RWPE2 (cell line): ENCODE results near the gene PPP1R1C.
A peak's percentile ranks its signal among the peaks of the same experiment; 100 is the strongest.

Source experiments
- ATAC-seq: fragments of 200-7000 bp; cut with Tn5 transposase; 3 replicates; pipeline ENCODE4 v1.9.1; 2021; ENCODE audit warnings: low read depth
- DNase-seq: peaks from one replicate; pipeline ENCODE4 v3.0.0-alpha.2; 2020; ENCODE audit warnings: low spot score
- H3K27ac ChIP-seq: fragments of 450-650 bp; 2 replicates; pipeline ENCODE4 v1.5.1; 2017; ENCODE audit warnings: mild to moderate bottlenecking; ENCODE audit not compliant: poor library complexity, severe bottlenecking
- H3K27me3 ChIP-seq: fragments of 250-450 bp; sonication (Bioruptor Pico); 2 replicates; pipeline ENCODE4 v1.5.1; 2021; ENCODE audit warnings: mild to moderate bottlenecking, moderate library complexity; ENCODE audit not compliant: insufficient read depth, poor library complexity, severe bottlenecking
- H3K36me3 ChIP-seq: fragments of 250-450 bp; sonication (Bioruptor Pico); 2 replicates; pipeline ENCODE4 v1.5.1; 2020; ENCODE audit warnings: low read depth, mild to moderate bottlenecking, moderate library complexity
- H3K4me1 ChIP-seq: fragments of 250-450 bp; sonication (Bioruptor Pico); 2 replicates; pipeline ENCODE4 v1.5.1; 2021; ENCODE audit warnings: mild to moderate bottlenecking, moderate library complexity; ENCODE audit not compliant: insufficient read depth, poor library complexity, severe bottlenecking
- H3K4me3 ChIP-seq: fragments of 250-450 bp; sonication (Bioruptor Pico); 2 replicates; pipeline ENCODE4 v1.5.1; 2021; ENCODE audit warnings: mild to moderate bottlenecking, moderate library complexity; ENCODE audit not compliant: severe bottlenecking
- H3K9me3 ChIP-seq: fragments of 250-450 bp; sonication (Bioruptor Pico); 2 replicates; pipeline ENCODE4 v1.5.1; 2021; ENCODE audit warnings: mild to moderate bottlenecking, moderate library complexity; ENCODE audit not compliant: severe bottlenecking
- CTCF ChIP-seq: fragments of 450-650 bp; IDR thresholded peaks from one replicate; pipeline ENCODE4 v1.5.1; 2017; ENCODE audit warnings: mild to moderate bottlenecking, moderate library complexity; ENCODE audit not compliant: poor library complexity, severe bottlenecking

Gene PPP1R1C

DNA sequence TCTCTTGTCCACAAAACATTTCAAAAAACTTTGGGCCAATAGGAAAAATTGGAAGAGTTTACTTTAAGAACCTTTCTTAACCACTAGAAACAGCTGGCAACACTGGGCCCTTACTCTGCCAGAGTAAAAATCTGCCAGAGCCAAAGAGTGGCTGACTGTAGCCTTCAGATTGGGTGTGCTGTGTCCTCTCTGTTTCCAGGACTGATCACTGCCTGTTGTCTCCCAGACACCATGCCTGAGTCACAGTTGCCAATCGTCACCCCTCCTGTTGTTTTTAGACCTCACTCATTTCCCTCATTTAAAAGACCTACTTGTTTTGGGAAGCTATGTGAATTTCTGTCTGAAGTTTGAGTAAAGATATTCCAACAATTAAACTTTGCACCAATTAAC is 159.1 kb downstream of the PPP1R1C start:
- Histone ChIP-seq H3K27ac (no peak overlapping the region), H3K4me1 (no peaks in the 10 kb centered on the region), H3K4me3 (no peak overlapping the region), H3K27me3 (no peaks in the 10 kb centered on the region), H3K36me3 (no peaks in the 10 kb centered on the region), H3K9me3 (no peaks in the 10 kb centered on the region)
- ATAC-seq (0 out of 3 replicates have a peak, but pooled peaks have one; percentile 33), DNase-seq (no peak)
- TF ChIP-seq CTCF: no peak

GRCh38 chr2:182148344-182148743 is 162.7 kb downstream of the PPP1R1C start:
- no peak for DNase-seq
- no peak overlapping the region for H3K4me3 ChIP-seq
- no peak overlapping the region for H3K27ac ChIP-seq
- H3K36me3 ChIP-seq: no peaks in the 10 kb centered on the region
- H3K4me1 ChIP-seq: no peaks in the 10 kb centered on the region
- H3K27me3 ChIP-seq: no peaks in the 10 kb centered on the region
- no peak for TF ChIP-seq CTCF
- no peak; the same call in 2 of the 3 replicates for ATAC-seq
- H3K9me3 ChIP-seq: no peaks in the 10 kb centered on the region

- H3K27me3 ChIP-seq: no peaks in the 10 kb centered on the region
- H3K9me3 ChIP-seq: no peaks in the 10 kb centered on the region
- H3K27ac ChIP-seq: no peak overlapping the region
- DNase-seq (no peak), ATAC-seq (no peak)
- H3K4me3 ChIP-seq: no peak overlapping the region
- no peaks in the 10 kb centered on the region for H3K4me1 ChIP-seq
- no peak for TF ChIP-seq CTCF
- H3K36me3 ChIP-seq: no peaks in the 10 kb centered on the region
Measured at GRCh38 chr2:182163878-182164277, 178.2 kb downstream of the PPP1R1C start.

GRCh38 chr2:182164686-182165085 is 179.0 kb downstream of the PPP1R1C start:
- H3K9me3 ChIP-seq: no peaks in the 10 kb centered on the region
- ATAC-seq (no peak), DNase-seq (no peak)
- no peaks in the 10 kb centered on the region for H3K4me1 ChIP-seq
- H3K27ac ChIP-seq: no peak overlapping the region
- no peaks in the 10 kb centered on the region for H3K36me3 ChIP-seq
- H3K4me3 ChIP-seq: no peak overlapping the region
- TF ChIP-seq CTCF: no peak
- H3K27me3 ChIP-seq: no peaks in the 10 kb centered on the region

GRCh38 chr2:182165202-182165601 is 179.5 kb downstream of the PPP1R1C start:
- ATAC-seq: no peak
- Histone ChIP-seq H3K4me3 (no peak overlapping the region), H3K36me3 (no peaks in the 10 kb centered on the region), H3K27ac (no peak overlapping the region), H3K4me1 (no peaks in the 10 kb centered on the region), H3K27me3 (no peaks in the 10 kb centered on the region), H3K9me3 (no peaks in the 10 kb centered on the region)
- TF ChIP-seq CTCF: no peak
- DNase-seq: no peak
